Lower lobe of right lung (tissue), 2 donors: ENCODE results near the gene HP1BP3. TPM values are rescaled to one million over a fixed set of nuclear protein-coding genes. Genes with fewer than 3 reads are reported as not detected.
A peak's percentile ranks its signal among the peaks of the same experiment; 100 is the strongest.
"Not testable (repeated sequence)": the region's sequence is repeated elsewhere in the genome, so short reads cannot be mapped to it uniquely, and the experiment has no call there.

Experiments used
- ATAC-seq, 2 donors: fragments of 200-7000 bp; cut with Tn5 transposase; one replicate each; pipeline ENCODE4 v1.9.1; 2020 to 2022; ENCODE audit warnings: mild to moderate bottlenecking in 2 of 2, moderate library complexity in 2 of 2
- DNase-seq: peaks from one replicate; pipeline ENCODE4 v3.0.0-alpha.2; 2020
- H3K27ac ChIP-seq: fragments of 200-600 bp; one replicate; pipeline ENCODE4 v1.8.0; 2022
- H3K27me3 ChIP-seq: fragments of 200-600 bp; one replicate; pipeline ENCODE4 v1.8.0; 2022; ENCODE audit warnings: low read depth
- H3K36me3 ChIP-seq: fragments of 200-600 bp; one replicate; pipeline ENCODE4 v1.8.0; 2022; ENCODE audit warnings: mild to moderate bottlenecking
- H3K4me1 ChIP-seq: fragments of 200-600 bp; one replicate; pipeline ENCODE4 v1.8.0; 2022
- H3K4me3 ChIP-seq: fragments of 200-600 bp; one replicate; pipeline ENCODE4 v1.8.0; 2022; ENCODE audit warnings: mild to moderate bottlenecking
- H3K9me3 ChIP-seq: fragments of 200-600 bp; one replicate; pipeline ENCODE4 v1.8.0; 2022
- CTCF ChIP-seq: fragments of 200-600 bp; IDR thresholded peaks from one replicate; pipeline ENCODE4 v1.8.0; 2022; ENCODE audit warnings: antibody characterized with exemption, mild to moderate bottlenecking
- intact Hi-C: fragments of 100-400 bp; cut with DNase I; formaldehyde crosslinking; loops from one replicate; pipeline ENCODE4 v1.11.0; 2022
- total RNA-seq: library from RNA; stranded (reverse); fragmentation: NEBNext Ultra II Directional; extraction: Animal tissue kit (Norgen Biotek cat#: 25700); gene quantifications from one replicate; pipeline ENCODE4 v1.2.1, GENCODE V29; 2021
- donor health status: DM: no; HTN: yes; CAD: no; lungs with severe emphysema.

The HP1BP3 gene
- total RNA-seq, 1 donor from 2014 or later, result 253 TPM

- Histone ChIP-seq H3K27ac (no peak overlapping the region), H3K4me3 (no peak overlapping the region), H3K27me3 (peaks cover 11% of the 10 kb centered on the region), H3K9me3 (no peaks in the 10 kb centered on the region), H3K4me1 (peaks cover 9% of the 10 kb centered on the region), H3K36me3 (no peaks in the 10 kb centered on the region)
- no peak for ATAC-seq
- no peak for TF ChIP-seq CTCF
- DNase-seq, result no peak
- intact Hi-C loops, result no loop called here
Observed at GRCh38 chr1:20721117-20722061, 65.7 kb downstream of the HP1BP3 start.

- ATAC-seq, result no peak
- no peak for TF ChIP-seq CTCF
- no peak overlapping the region for H3K27ac ChIP-seq
- intact Hi-C loops, result no loop called here
- H3K4me1 ChIP-seq, result peaks cover 9% of the 10 kb centered on the region
- peaks cover 18% of the 10 kb centered on the region for H3K27me3 ChIP-seq
- H3K36me3 ChIP-seq, result no peaks in the 10 kb centered on the region
- H3K4me3 ChIP-seq, result no peak overlapping the region
- no peaks in the 10 kb centered on the region for H3K9me3 ChIP-seq
- DNase-seq, result no peak
Observed at GRCh38 chr1:20720631-20721091, 66.4 kb downstream of the HP1BP3 start.

GRCh38 chr1:20719871-20720620, 67.1 kb downstream of the HP1BP3 start:
- H3K9me3 ChIP-seq, result no peaks in the 10 kb centered on the region
- H3K4me3 ChIP-seq, result no peak overlapping the region
- ATAC-seq (no peak), DNase-seq (peak; percentile 2)
- no peak for TF ChIP-seq CTCF
- peaks cover 22% of the 10 kb centered on the region for H3K27me3 ChIP-seq
- intact Hi-C loops, result no loop called here
- H3K4me1 ChIP-seq, result peaks cover 9% of the 10 kb centered on the region
- no peak overlapping the region for H3K27ac ChIP-seq
- H3K36me3 ChIP-seq, result no peaks in the 10 kb centered on the region

GRCh38 chr1:20719261-20719660, 67.8 kb downstream of the HP1BP3 start:
- intact Hi-C loops, result no loop called here
- DNase-seq (peak; percentile 34), ATAC-seq (no peak)
- H3K27me3 ChIP-seq, result peaks cover 23% of the 10 kb centered on the region
- H3K9me3 ChIP-seq, result no peaks in the 10 kb centered on the region
- no peak overlapping the region for H3K4me3 ChIP-seq
- no peak overlapping the region for H3K27ac ChIP-seq
- no peak for TF ChIP-seq CTCF
- H3K36me3 ChIP-seq, result no peaks in the 10 kb centered on the region
- peaks cover 9% of the 10 kb centered on the region for H3K4me1 ChIP-seq

GRCh38 chr1:20718343-20718882, 68.7 kb downstream of the HP1BP3 start:
- H3K36me3 ChIP-seq, ATAC-seq, intact Hi-C loops, H3K27ac ChIP-seq, H3K9me3 ChIP-seq, H3K4me1 ChIP-seq: not testable (repeated sequence)
- Histone ChIP-seq H3K27me3 (peaks cover 29% of the 10 kb centered on the region), H3K4me3 (peak overlapping the region; percentile 51)
- peak; percentile 11 for DNase-seq
